ENCODE data around the gene CPA1.

CPA1 gene

GRCh38 chr7:130419658-130420057, 39.4 kb downstream of the CPA1 start:
- Histone ChIP-seq H3K36me3 (ENCODE audit: control insufficient read depth in 1 of 2, insufficient read depth in 2 of 2, low read length in 2 of 2) (no peaks in the 10 kb centered on the region), H3K27ac (ENCODE audit: low read length) (no peak overlapping the region), H3K4me3 (ENCODE audit: low read depth in 1 of 2, low read length in 2 of 2) (no peak overlapping the region), H3K4me1 (ENCODE audit: control insufficient read depth in 1 of 2, insufficient read depth in 2 of 2, low read length in 2 of 2) (peaks cover 0 to 13% of the 10 kb centered on the region in 2 donors), H3K27me3 (ENCODE audit: low read depth, low read length) (no peaks in the 10 kb centered on the region), H3K9me3 (ENCODE audit: control insufficient read depth in 1 of 2, low read length in 2 of 2) (no peaks in the 10 kb centered on the region)

- Histone ChIP-seq H3K9me3 (ENCODE audit: control insufficient read depth in 1 of 2, low read length in 2 of 2) (no peaks in the 10 kb centered on the region), H3K36me3 (ENCODE audit: control insufficient read depth in 1 of 2, insufficient read depth in 2 of 2, low read length in 2 of 2) (no peaks in the 10 kb centered on the region), H3K4me1 (ENCODE audit: control insufficient read depth in 1 of 2, insufficient read depth in 2 of 2, low read length in 2 of 2) (peaks cover 0 to 13% of the 10 kb centered on the region in 2 donors), H3K4me3 (ENCODE audit: low read depth in 1 of 2, low read length in 2 of 2) (no peak overlapping the region), H3K27me3 (ENCODE audit: low read depth, low read length) (no peaks in the 10 kb centered on the region), H3K27ac (ENCODE audit: low read length) (no peak overlapping the region)
Observed at GRCh38 chr7:130420943-130421578, 40.8 kb downstream of the CPA1 start.

- no peaks in the 10 kb centered on the region for H3K36me3 ChIP-seq (ENCODE audit: control insufficient read depth in 1 of 2, insufficient read depth in 2 of 2, low read length in 2 of 2)
- peaks cover 0 to 13% of the 10 kb centered on the region in 2 donors for H3K4me1 ChIP-seq (ENCODE audit: control insufficient read depth in 1 of 2, insufficient read depth in 2 of 2, low read length in 2 of 2)
- no peaks in the 10 kb centered on the region for H3K27me3 ChIP-seq (ENCODE audit: low read depth, low read length)
- no peak overlapping the region for H3K27ac ChIP-seq (ENCODE audit: low read length)
- H3K9me3 ChIP-seq (ENCODE audit: control insufficient read depth in 1 of 2, low read length in 2 of 2), result no peaks in the 10 kb centered on the region
- H3K4me3 ChIP-seq (ENCODE audit: low read depth in 1 of 2, low read length in 2 of 2), result no peak overlapping the region
Observed at GRCh38 chr7:130421684-130422083, 41.4 kb downstream of the CPA1 start.

GRCh38 chr7:130423501-130424037, 43.3 kb downstream of the CPA1 start:
- Histone ChIP-seq H3K36me3 (ENCODE audit: control insufficient read depth in 1 of 2, insufficient read depth in 2 of 2, low read length in 2 of 2) (no peaks in the 10 kb centered on the region), H3K4me3 (ENCODE audit: low read depth in 1 of 2, low read length in 2 of 2) (no peak overlapping the region), H3K27me3 (ENCODE audit: low read depth, low read length) (no peaks in the 10 kb centered on the region), H3K4me1 (ENCODE audit: control insufficient read depth in 1 of 2, insufficient read depth in 2 of 2, low read length in 2 of 2) (peaks cover 0 to 13% of the 10 kb centered on the region in 2 donors), H3K27ac (ENCODE audit: low read length) (no peak overlapping the region), H3K9me3 (ENCODE audit: control insufficient read depth in 1 of 2, low read length in 2 of 2) (no peaks in the 10 kb centered on the region)

GRCh38 chr7:130425796-130426195, 45.5 kb downstream of the CPA1 start:
- Histone ChIP-seq H3K4me1 (ENCODE audit: control insufficient read depth in 1 of 2, insufficient read depth in 2 of 2, low read length in 2 of 2) (peaks cover 0 to 23% of the 10 kb centered on the region in 2 donors), H3K4me3 (ENCODE audit: low read depth in 1 of 2, low read length in 2 of 2) (no peak overlapping the region), H3K9me3 (ENCODE audit: control insufficient read depth in 1 of 2, low read length in 2 of 2) (no peaks in the 10 kb centered on the region), H3K36me3 (ENCODE audit: control insufficient read depth in 1 of 2, insufficient read depth in 2 of 2, low read length in 2 of 2) (no peaks in the 10 kb centered on the region), H3K27me3 (ENCODE audit: low read depth, low read length) (no peaks in the 10 kb centered on the region), H3K27ac (ENCODE audit: low read length) (no peak overlapping the region)

GRCh38 chr7:130426564-130426963, 46.3 kb downstream of the CPA1 start:
- peaks cover 1 to 25% of the 10 kb centered on the region in 2 donors for H3K4me1 ChIP-seq (ENCODE audit: control insufficient read depth in 1 of 2, insufficient read depth in 2 of 2, low read length in 2 of 2)
- H3K27me3 ChIP-seq (ENCODE audit: low read depth, low read length), result no peaks in the 10 kb centered on the region
- no peaks in the 10 kb centered on the region for H3K36me3 ChIP-seq (ENCODE audit: control insufficient read depth in 1 of 2, insufficient read depth in 2 of 2, low read length in 2 of 2)
- H3K9me3 ChIP-seq (ENCODE audit: control insufficient read depth in 1 of 2, low read length in 2 of 2), result no peaks in the 10 kb centered on the region
- no peak overlapping the region for H3K4me3 ChIP-seq (ENCODE audit: low read depth in 1 of 2, low read length in 2 of 2)
- no peak overlapping the region for H3K27ac ChIP-seq (ENCODE audit: low read length)

- H3K9me3 ChIP-seq (ENCODE audit: control insufficient read depth in 1 of 2, low read length in 2 of 2), result no peaks in the 10 kb centered on the region
- H3K27me3 ChIP-seq (ENCODE audit: low read depth, low read length), result no peaks in the 10 kb centered on the region
- H3K27ac ChIP-seq (ENCODE audit: low read length), result no peak overlapping the region
- H3K36me3 ChIP-seq (ENCODE audit: control insufficient read depth in 1 of 2, insufficient read depth in 2 of 2, low read length in 2 of 2), result no peaks in the 10 kb centered on the region
- H3K4me3 ChIP-seq (ENCODE audit: low read depth in 1 of 2, low read length in 2 of 2), result no peak overlapping the region
- peaks cover 6 to 16% of the 10 kb centered on the region in 2 donors for H3K4me1 ChIP-seq (ENCODE audit: control insufficient read depth in 1 of 2, insufficient read depth in 2 of 2, low read length in 2 of 2)
Observed at GRCh38 chr7:130429019-130429418, 48.7 kb downstream of the CPA1 start.

- Histone ChIP-seq H3K36me3 (ENCODE audit: control insufficient read depth in 1 of 2, insufficient read depth in 2 of 2, low read length in 2 of 2) (no peaks in the 10 kb centered on the region), H3K27ac (ENCODE audit: low read length) (peak overlapping the region; percentile 40), H3K4me3 (ENCODE audit: low read depth in 1 of 2, low read length in 2 of 2) (peak overlapping the region in 1 of 2 donors; percentile 43), H3K9me3 (ENCODE audit: control insufficient read depth in 1 of 2, low read length in 2 of 2) (no peaks in the 10 kb centered on the region), H3K4me1 (ENCODE audit: control insufficient read depth in 1 of 2, insufficient read depth in 2 of 2, low read length in 2 of 2) (peaks cover 6 to 16% of the 10 kb centered on the region in 2 donors), H3K27me3 (ENCODE audit: low read depth, low read length) (no peaks in the 10 kb centered on the region)
Observed at GRCh38 chr7:130430115-130430514, 49.8 kb downstream of the CPA1 start.

- Histone ChIP-seq H3K27ac (ENCODE audit: low read length) (peak overlapping the region; percentile 40), H3K4me1 (ENCODE audit: control insufficient read depth in 1 of 2, insufficient read depth in 2 of 2, low read length in 2 of 2) (peaks cover 6 to 16% of the 10 kb centered on the region in 2 donors), H3K36me3 (ENCODE audit: control insufficient read depth in 1 of 2, insufficient read depth in 2 of 2, low read length in 2 of 2) (no peaks in the 10 kb centered on the region), H3K9me3 (ENCODE audit: control insufficient read depth in 1 of 2, low read length in 2 of 2) (no peaks in the 10 kb centered on the region), H3K27me3 (ENCODE audit: low read depth, low read length) (no peaks in the 10 kb centered on the region), H3K4me3 (ENCODE audit: low read depth in 1 of 2, low read length in 2 of 2) (peak overlapping the region; percentile 43 to 54)
Observed at GRCh38 chr7:130430841-130431666, 50.8 kb downstream of the CPA1 start.

- Histone ChIP-seq H3K9me3 (ENCODE audit: control insufficient read depth in 1 of 2, low read length in 2 of 2) (no peaks in the 10 kb centered on the region), H3K4me3 (ENCODE audit: low read depth in 1 of 2, low read length in 2 of 2) (no peak overlapping the region), H3K27me3 (ENCODE audit: low read depth, low read length) (no peaks in the 10 kb centered on the region), H3K27ac (ENCODE audit: low read length) (no peak overlapping the region), H3K36me3 (ENCODE audit: control insufficient read depth in 1 of 2, insufficient read depth in 2 of 2, low read length in 2 of 2) (no peaks in the 10 kb centered on the region), H3K4me1 (ENCODE audit: control insufficient read depth in 1 of 2, insufficient read depth in 2 of 2, low read length in 2 of 2) (peaks cover 6 to 16% of the 10 kb centered on the region in 2 donors)
Observed at GRCh38 chr7:130432886-130433285, 52.6 kb downstream of the CPA1 start.

- Histone ChIP-seq H3K4me1 (ENCODE audit: control insufficient read depth in 1 of 2, insufficient read depth in 2 of 2, low read length in 2 of 2) (peaks cover 6 to 16% of the 10 kb centered on the region in 2 donors), H3K9me3 (ENCODE audit: control insufficient read depth in 1 of 2, low read length in 2 of 2) (no peaks in the 10 kb centered on the region), H3K27me3 (ENCODE audit: low read depth, low read length) (no peaks in the 10 kb centered on the region), H3K4me3 (ENCODE audit: low read depth in 1 of 2, low read length in 2 of 2) (no peak overlapping the region), H3K36me3 (ENCODE audit: control insufficient read depth in 1 of 2, insufficient read depth in 2 of 2, low read length in 2 of 2) (no peaks in the 10 kb centered on the region), H3K27ac (ENCODE audit: low read length) (no peak overlapping the region)
Observed at GRCh38 chr7:130433301-130433700, 53.0 kb downstream of the CPA1 start.

Data from muscle layer of duodenum (tissue), 2 donors.